Measurements from ENCODE around the gene SULT2B1.
"Not testable (repeated sequence)": the region's sequence is repeated elsewhere in the genome, so short reads cannot be mapped to it uniquely, and the experiment has no call there.

The SULT2B1 gene

GRCh38 chr19:48560095-48560530 lies 8.1 kb downstream of the SULT2B1 start:
- no peak for DNase-seq

- no peak for DNase-seq
These were observed 9.4 kb downstream of the SULT2B1 start for GRCh38 chr19:48561412-48561811.

- no peak for DNase-seq
These were observed 13.1 kb downstream of the SULT2B1 start for GRCh38 chr19:48565090-48565489.

- no peak for DNase-seq
These were observed 16.4 kb downstream of the SULT2B1 start for GRCh38 chr19:48568345-48568886.

- no peak for DNase-seq
These were observed 17.8 kb downstream of the SULT2B1 start for GRCh38 chr19:48569814-48570213.

GRCh38 chr19:48571378-48572162 lies 19.6 kb downstream of the SULT2B1 start:
- no peak for DNase-seq

GRCh38 chr19:48573163-48573505 lies 21.2 kb downstream of the SULT2B1 start:
- DNase-seq, result no peak

GRCh38 chr19:48575931-48576622 lies 24.1 kb downstream of the SULT2B1 start:
- DNase-seq, result no peak

- DNase-seq, result not testable (repeated sequence)
These were observed 25.9 kb downstream of the SULT2B1 start for GRCh38 chr19:48577908-48578307.

GRCh38 chr19:48578891-48579290 lies 26.9 kb downstream of the SULT2B1 start:
- no peak for DNase-seq

GRCh38 chr19:48582168-48582567 lies 30.2 kb downstream of the SULT2B1 start:
- DNase-seq, result no peak

GRCh38 chr19:48587387-48587786 lies 35.4 kb downstream of the SULT2B1 start:
- no peak for DNase-seq

GRCh38 chr19:48588670-48589401 lies 36.9 kb downstream of the SULT2B1 start:
- DNase-seq, result peak; percentile 75

GRCh38 chr19:48591021-48591420 lies 39.0 kb downstream of the SULT2B1 start:
- DNase-seq, result no peak

GRCh38 chr19:48595171-48595570 lies 43.2 kb downstream of the SULT2B1 start:
- no peak for DNase-seq

GRCh38 chr19:48595833-48596232 lies 43.9 kb downstream of the SULT2B1 start:
- DNase-seq, result no peak

GRCh38 chr19:48596237-48596636 lies 44.3 kb downstream of the SULT2B1 start:
- no peak for DNase-seq

- peak; percentile 70 for DNase-seq
These were observed 44.9 kb downstream of the SULT2B1 start for GRCh38 chr19:48596679-48597465.

- no peak for DNase-seq
These were observed 47.2 kb downstream of the SULT2B1 start for GRCh38 chr19:48598996-48599700.

- DNase-seq, result no peak
These were observed 48.9 kb downstream of the SULT2B1 start for GRCh38 chr19:48600679-48601417.

- DNase-seq, result no peak
These were observed 51.0 kb downstream of the SULT2B1 start for GRCh38 chr19:48603001-48603400.

Measured in central memory CD4-positive, alpha-beta T cell (primary cell).